H1 (cell line): Measurements from ENCODE around the gene KLK4.

Experiments used
- CTCF ChIP-seq, 3 experiments: IDR thresholded peaks; 1 replicate in 2 of 3; 2 replicates in 1 of 3; pipeline versions ENCODE4 v1.5.1 to v1.6.1; 2011; ENCODE audit warnings: low read length in 3 of 3, mild to moderate bottlenecking in 3 of 3, inconsistent platforms in 2 of 3, low read depth in 1 of 3, moderate library complexity in 1 of 3; ENCODE audit not compliant: insufficient read depth in 1 of 3; ENCODE audit errors: control extremely low read depth in 1 of 3
- EGR1 ChIP-seq: IDR thresholded peaks from 2 replicates; pipeline ENCODE4 v1.6.1; 2011; ENCODE audit warnings: low read depth, low read length, borderline replicate concordance
- EP300 ChIP-seq, 2 experiments: IDR thresholded peaks; 1 replicate in 1 of 2; 2 replicates in 1 of 2; pipeline ENCODE4 v1.6.1; 2011 to 2012; ENCODE audit warnings: low read depth in 2 of 2, low read length in 2 of 2, mild to moderate bottlenecking in 2 of 2, borderline replicate concordance in 1 of 2, inconsistent platforms in 1 of 2, moderate library complexity in 1 of 2
- EZH2 ChIP-seq: fragments of 200-600 bp; sonication (generic); IDR thresholded peaks from 2 replicates; pipeline ENCODE4 v1.7.1; 2012; ENCODE audit warnings: low read depth, mild to moderate bottlenecking, moderate library complexity, low read length, inconsistent platforms; ENCODE audit not compliant: severe bottlenecking
- MAX ChIP-seq: IDR thresholded peaks from 2 replicates; pipeline ENCODE4 v1.6.1; 2012; ENCODE audit warnings: inconsistent platforms
- POLR2AphosphoS5 ChIP-seq: IDR thresholded peaks from 2 replicates; pipeline ENCODE4 v1.6.1; 2011; ENCODE audit warnings: low read depth, low read length
- TAF1 ChIP-seq: IDR thresholded peaks from 2 replicates; pipeline ENCODE4 v1.6.1; 2011; ENCODE audit warnings: mild to moderate bottlenecking, low read depth, low read length
- ZNF274 ChIP-seq: IDR thresholded peaks from 2 replicates; pipeline ENCODE4 v1.7.0; 2012; ENCODE audit warnings: low read length, borderline replicate concordance; ENCODE audit errors: extremely low read depth

- no peak for TF ChIP-seq MAX
- TF ChIP-seq EZH2, result no peak
- no peak for TF ChIP-seq CTCF (IDR thresholded peaks at IDR 0.05; ENCODE audit: control extremely low read depth in 1 of 3, insufficient read depth in 1 of 3, low read depth in 1 of 3, low read length in 3 of 3)
- no peak for TF ChIP-seq ZNF274
- TF ChIP-seq EP300 (IDR thresholded peaks at IDR 0.05; ENCODE audit: borderline replicate concordance in 1 of 2, low read depth in 2 of 2, low read length in 2 of 2), result no peak
- no peak for TF ChIP-seq POLR2AphosphoS5
- TF ChIP-seq TAF1, result no peak
- TF ChIP-seq EGR1, result no peak
Measured at GRCh38 chr19:50911206-50912101, at the start of gene KLK4.
